Measurements from ENCODE around the gene ALPP. TPM values are rescaled to one million over a fixed set of nuclear protein-coding genes. Genes with fewer than 3 reads are reported as not detected.

Gene ALPP
- total RNA-seq, 1 donor from 2014 or later = not detected

DNA sequence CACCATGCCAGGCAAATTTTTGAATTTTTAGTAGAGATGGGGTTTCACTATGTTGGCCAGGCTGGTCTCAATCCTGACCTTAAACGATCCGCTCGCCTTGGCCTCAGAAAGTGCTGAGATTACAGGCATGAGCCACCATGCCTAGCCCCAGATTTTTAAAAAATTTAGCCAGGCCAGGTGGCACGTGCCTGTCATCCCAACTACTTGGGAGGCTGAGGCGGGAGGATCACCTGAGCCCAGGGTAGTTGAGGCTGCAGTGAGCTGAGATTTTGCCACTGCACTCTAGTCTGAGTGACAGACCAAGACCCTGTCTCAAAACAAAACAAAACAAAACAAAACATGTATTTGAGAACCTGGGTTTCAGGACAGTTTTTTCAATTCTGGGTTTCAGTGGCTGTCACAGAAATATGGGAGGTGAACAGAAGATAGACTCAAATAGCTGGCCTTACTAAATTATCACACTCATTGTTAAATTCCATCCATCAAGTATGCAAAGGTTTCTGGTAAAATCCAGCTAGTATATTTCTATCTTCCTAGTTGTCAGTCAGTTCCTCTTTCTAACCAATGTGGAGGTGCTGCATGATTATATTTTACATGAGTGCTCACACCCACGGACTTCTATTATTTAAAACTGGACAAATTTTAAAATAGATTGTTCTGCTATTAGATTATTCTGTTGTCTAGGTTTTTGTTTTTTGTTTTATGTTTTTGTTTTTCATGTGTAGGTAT, 33.5 kb downstream of the ALPP start:
- Mint-ChIP-seq H3K27ac (ENCODE audit: unreplicated experiment) (no peak overlapping the region), H3K4me3 (ENCODE audit: unreplicated experiment) (no peak overlapping the region), H3K27me3 (ENCODE audit: unreplicated experiment) (peaks cover 3% of the 10 kb centered on the region), H3K4me1 (ENCODE audit: unreplicated experiment) (peaks cover 25% of the 10 kb centered on the region), H3K9me3 (ENCODE audit: unreplicated experiment) (no peaks in the 10 kb centered on the region), H3K36me3 (ENCODE audit: low read depth, unreplicated experiment) (no peaks in the 10 kb centered on the region)
- no peak for DNase-seq (ENCODE audit: low spot score)
- no peak for TF ChIP-seq CTCF (IDR thresholded peaks at IDR 0.05; ENCODE audit: unreplicated experiment)

DNA sequence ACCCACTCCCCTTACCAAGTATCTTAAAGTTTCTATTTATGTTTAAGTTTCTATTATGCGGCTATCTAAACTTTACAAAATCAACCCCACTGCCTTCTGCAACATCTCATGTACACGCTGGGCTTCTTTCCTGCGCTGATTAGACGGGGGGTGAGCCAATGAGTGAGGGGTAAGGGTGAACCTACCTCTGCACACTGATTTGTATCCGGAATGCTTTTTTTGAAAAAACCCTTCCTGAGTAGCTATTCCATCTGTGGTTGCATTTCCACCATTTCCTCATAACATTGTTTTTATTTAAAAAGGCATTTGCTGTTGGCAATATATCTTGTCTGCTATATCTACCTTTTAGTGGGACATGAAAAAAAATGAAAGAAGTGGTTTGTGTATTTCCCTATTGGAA, 34.4 kb downstream of the ALPP start:
- H3K36me3 Mint-ChIP-seq (ENCODE audit: low read depth, unreplicated experiment) = no peaks in the 10 kb centered on the region
- peaks cover 25% of the 10 kb centered on the region for H3K4me1 Mint-ChIP-seq (ENCODE audit: unreplicated experiment)
- peaks cover 3% of the 10 kb centered on the region for H3K27me3 Mint-ChIP-seq (ENCODE audit: unreplicated experiment)
- no peak overlapping the region for H3K4me3 Mint-ChIP-seq (ENCODE audit: unreplicated experiment)
- H3K9me3 Mint-ChIP-seq (ENCODE audit: unreplicated experiment) = no peaks in the 10 kb centered on the region
- DNase-seq (ENCODE audit: low spot score) = no peak
- H3K27ac Mint-ChIP-seq (ENCODE audit: unreplicated experiment) = no peak overlapping the region
- TF ChIP-seq CTCF (IDR thresholded peaks at IDR 0.05; ENCODE audit: unreplicated experiment) = no peak

DNA sequence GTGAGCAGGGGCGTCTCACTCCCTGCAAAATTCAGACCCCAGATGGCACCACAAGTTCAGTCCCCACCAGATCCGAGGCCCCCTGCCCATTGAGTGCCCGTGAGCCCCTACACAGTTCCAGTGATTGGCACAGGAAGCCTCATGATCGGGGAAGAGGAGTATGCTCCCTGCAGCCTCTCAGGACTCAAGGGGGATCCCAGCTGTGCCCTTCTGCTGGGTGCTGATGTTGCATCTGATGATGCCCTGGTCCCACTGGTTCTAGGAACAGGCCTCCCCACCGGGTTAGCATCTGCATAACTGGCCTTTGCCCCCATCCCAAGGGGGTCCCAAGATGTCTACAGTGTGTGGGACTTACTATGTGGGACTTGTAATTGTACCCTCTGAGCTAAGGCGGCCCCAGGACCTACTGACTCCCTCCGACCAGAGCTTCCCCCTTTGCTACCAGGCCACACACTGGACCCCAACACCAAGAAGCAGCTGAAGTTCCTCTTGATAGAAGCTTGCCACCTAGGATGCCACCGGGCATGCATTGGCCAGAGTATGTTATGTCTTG, 36.7 kb downstream of the ALPP start:
- Mint-ChIP-seq H3K36me3 (ENCODE audit: low read depth, unreplicated experiment) (no peaks in the 10 kb centered on the region), H3K27ac (ENCODE audit: unreplicated experiment) (no peak overlapping the region), H3K4me3 (ENCODE audit: unreplicated experiment) (no peak overlapping the region), H3K27me3 (ENCODE audit: unreplicated experiment) (peaks cover 12% of the 10 kb centered on the region), H3K9me3 (ENCODE audit: unreplicated experiment) (no peaks in the 10 kb centered on the region), H3K4me1 (ENCODE audit: unreplicated experiment) (peaks cover 24% of the 10 kb centered on the region)
- no peak for DNase-seq (ENCODE audit: low spot score)
- no peak for TF ChIP-seq CTCF (IDR thresholded peaks at IDR 0.05; ENCODE audit: unreplicated experiment)

DNA sequence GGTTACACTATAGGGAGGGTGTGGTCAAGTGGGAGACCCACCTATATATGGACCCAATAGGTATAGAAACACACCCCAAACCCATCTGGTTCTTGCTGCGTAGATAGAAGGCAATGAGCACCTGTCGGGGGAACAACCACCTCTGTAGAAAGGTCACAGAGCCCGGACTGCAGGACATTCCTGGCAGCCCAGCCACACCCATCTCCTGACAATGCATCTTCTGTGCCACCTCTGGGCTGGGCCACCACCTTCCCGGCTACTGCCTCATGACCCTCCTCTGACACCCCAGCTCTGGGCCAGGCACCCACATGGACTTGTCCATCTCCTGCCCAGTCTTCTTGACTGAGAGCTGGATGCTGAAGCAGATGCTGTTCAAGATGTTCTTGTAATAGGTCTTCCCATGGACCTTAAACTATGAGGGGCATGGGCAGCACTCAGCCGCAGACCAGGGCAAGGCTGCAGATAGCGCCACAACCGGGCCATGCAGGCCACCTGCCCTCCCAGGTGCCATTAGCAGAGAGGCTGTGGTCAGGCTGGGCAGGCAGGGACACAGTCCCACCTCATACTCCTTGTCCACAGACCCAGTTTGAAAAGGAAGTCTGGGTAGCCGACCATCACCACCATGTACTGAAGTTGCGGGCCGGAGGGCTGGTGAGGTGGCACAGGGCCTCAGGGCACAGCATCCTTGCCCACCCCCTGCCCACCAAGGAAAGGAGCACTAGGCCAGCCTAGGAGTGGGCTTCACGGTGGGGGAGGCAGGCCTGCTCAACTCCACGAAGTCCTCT, 37.4 kb downstream of the ALPP start:
- H3K36me3 Mint-ChIP-seq (ENCODE audit: low read depth, unreplicated experiment) = no peaks in the 10 kb centered on the region
- H3K9me3 Mint-ChIP-seq (ENCODE audit: unreplicated experiment) = no peaks in the 10 kb centered on the region
- H3K27ac Mint-ChIP-seq (ENCODE audit: unreplicated experiment) = no peak overlapping the region
- TF ChIP-seq CTCF (IDR thresholded peaks at IDR 0.05; ENCODE audit: unreplicated experiment) = no peak
- DNase-seq (ENCODE audit: low spot score) = no peak
- H3K27me3 Mint-ChIP-seq (ENCODE audit: unreplicated experiment) = peaks cover 12% of the 10 kb centered on the region
- H3K4me1 Mint-ChIP-seq (ENCODE audit: unreplicated experiment) = peaks cover 17% of the 10 kb centered on the region
- H3K4me3 Mint-ChIP-seq (ENCODE audit: unreplicated experiment) = no peak overlapping the region
